ENCODE data around the gene BOD1L1.

The BOD1L1 gene

GRCh38 chr4:13611283-13611842 is 16.2 kb downstream of the BOD1L1 start:
- Histone ChIP-seq H3K27ac (no peak overlapping the region), H3K9me3 (ENCODE audit: low read depth, low read length) (no peaks in the 10 kb centered on the region), H3K36me3 (ENCODE audit: insufficient read depth, low read length) (peaks cover 42% of the 10 kb centered on the region), H3K4me3 (no peak overlapping the region), H3K9ac (ENCODE audit: insufficient read length) (no peak overlapping the region)
- TF ChIP-seq FOXP2 (optimal IDR thresholded peaks at IDR 0.05; ENCODE audit: control extremely low read depth, extremely low read length, insufficient read depth) = no peak
- no peak for TF ChIP-seq EZH2 (IDR thresholded peaks at IDR 0.05)
- TF ChIP-seq POLR2AphosphoS5 (IDR thresholded peaks at IDR 0.05; ENCODE audit: borderline replicate concordance, low read depth, low read length) = no peak
- no peak for DNase-seq (ENCODE audit: low read depth, low spot score)

GRCh38 chr4:13605330-13605729 is 22.2 kb downstream of the BOD1L1 start:
- Histone ChIP-seq H3K27ac (no peak overlapping the region), H3K36me3 (ENCODE audit: insufficient read depth, low read length) (peaks cover 51% of the 10 kb centered on the region), H3K9me3 (ENCODE audit: low read depth, low read length) (no peaks in the 10 kb centered on the region), H3K9ac (ENCODE audit: insufficient read length) (no peak overlapping the region), H3K4me3 (no peak overlapping the region)
- no peak for DNase-seq (ENCODE audit: low read depth, low spot score)
- TF ChIP-seq EZH2 (IDR thresholded peaks at IDR 0.05) (no peak), POLR2AphosphoS5 (IDR thresholded peaks at IDR 0.05; ENCODE audit: borderline replicate concordance, low read depth, low read length) (no peak), FOXP2 (optimal IDR thresholded peaks at IDR 0.05; ENCODE audit: control extremely low read depth, extremely low read length, insufficient read depth) (no peak)

GRCh38 chr4:13601848-13602247 is 25.7 kb downstream of the BOD1L1 start:
- H3K9ac ChIP-seq (ENCODE audit: insufficient read length) = no peak overlapping the region
- H3K27ac ChIP-seq = no peak overlapping the region
- H3K9me3 ChIP-seq (ENCODE audit: low read depth, low read length) = no peaks in the 10 kb centered on the region
- peaks cover 43% of the 10 kb centered on the region for H3K36me3 ChIP-seq (ENCODE audit: insufficient read depth, low read length)
- no peak for DNase-seq (ENCODE audit: low read depth, low spot score)
- TF ChIP-seq FOXP2 (optimal IDR thresholded peaks at IDR 0.05; ENCODE audit: control extremely low read depth, extremely low read length, insufficient read depth) = no peak
- TF ChIP-seq EZH2 (IDR thresholded peaks at IDR 0.05) = no peak
- TF ChIP-seq POLR2AphosphoS5 (IDR thresholded peaks at IDR 0.05; ENCODE audit: borderline replicate concordance, low read depth, low read length) = no peak
- H3K4me3 ChIP-seq = no peak overlapping the region

- H3K4me3 ChIP-seq = no peak overlapping the region
- H3K27ac ChIP-seq = no peak overlapping the region
- H3K36me3 ChIP-seq (ENCODE audit: insufficient read depth, low read length) = peaks cover 44% of the 10 kb centered on the region
- no peaks in the 10 kb centered on the region for H3K9me3 ChIP-seq (ENCODE audit: low read depth, low read length)
- no peak for DNase-seq (ENCODE audit: low read depth, low spot score)
- no peak overlapping the region for H3K9ac ChIP-seq (ENCODE audit: insufficient read length)
- no peak for TF ChIP-seq POLR2AphosphoS5 (IDR thresholded peaks at IDR 0.05; ENCODE audit: borderline replicate concordance, low read depth, low read length)
These were observed 26.5 kb downstream of the BOD1L1 start for GRCh38 chr4:13601048-13601447.

GRCh38 chr4:13599159-13599558 is 28.4 kb downstream of the BOD1L1 start:
- Histone ChIP-seq H3K9ac (ENCODE audit: insufficient read length) (no peak overlapping the region), H3K9me3 (ENCODE audit: low read depth, low read length) (no peaks in the 10 kb centered on the region), H3K36me3 (ENCODE audit: insufficient read depth, low read length) (peaks cover 30% of the 10 kb centered on the region), H3K27ac (no peak overlapping the region), H3K4me3 (no peak overlapping the region)
- TF ChIP-seq POLR2AphosphoS5 (IDR thresholded peaks at IDR 0.05; ENCODE audit: borderline replicate concordance, low read depth, low read length) = no peak
- DNase-seq (ENCODE audit: low read depth, low spot score) = no peak

- no peak for TF ChIP-seq FOXP2 (optimal IDR thresholded peaks at IDR 0.05; ENCODE audit: control extremely low read depth, extremely low read length, insufficient read depth)
- TF ChIP-seq EZH2 (IDR thresholded peaks at IDR 0.05) = no peak
- TF ChIP-seq POLR2AphosphoS5 (IDR thresholded peaks at IDR 0.05; ENCODE audit: borderline replicate concordance, low read depth, low read length) = no peak
- H3K27ac ChIP-seq = no peak overlapping the region
- no peaks in the 10 kb centered on the region for H3K9me3 ChIP-seq (ENCODE audit: low read depth, low read length)
- peaks cover 14% of the 10 kb centered on the region; the same call in 1 of the 2 replicates for H3K36me3 ChIP-seq (ENCODE audit: insufficient read depth, low read length)
- H3K4me3 ChIP-seq = no peak overlapping the region
- no peak overlapping the region for H3K9ac ChIP-seq (ENCODE audit: insufficient read length)
- no peak for DNase-seq (ENCODE audit: low read depth, low spot score)
These were observed 29.9 kb downstream of the BOD1L1 start for GRCh38 chr4:13597604-13598003.

GRCh38 chr4:13597141-13597540 is 30.4 kb downstream of the BOD1L1 start:
- Histone ChIP-seq H3K4me3 (no peak overlapping the region), H3K27ac (no peak overlapping the region), H3K9me3 (ENCODE audit: low read depth, low read length) (no peaks in the 10 kb centered on the region), H3K36me3 (ENCODE audit: insufficient read depth, low read length) (peaks cover 12% of the 10 kb centered on the region; the same call in 1 of the 2 replicates), H3K9ac (ENCODE audit: insufficient read length) (no peak overlapping the region)
- DNase-seq (ENCODE audit: low read depth, low spot score) = no peak
- TF ChIP-seq EZH2 (IDR thresholded peaks at IDR 0.05) (no peak), FOXP2 (optimal IDR thresholded peaks at IDR 0.05; ENCODE audit: control extremely low read depth, extremely low read length, insufficient read depth) (no peak), POLR2AphosphoS5 (IDR thresholded peaks at IDR 0.05; ENCODE audit: borderline replicate concordance, low read depth, low read length) (no peak)

GRCh38 chr4:13592220-13592619 is 35.3 kb downstream of the BOD1L1 start:
- no peaks in the 10 kb centered on the region for H3K9me3 ChIP-seq (ENCODE audit: low read depth, low read length)
- H3K4me3 ChIP-seq = no peak overlapping the region
- TF ChIP-seq POLR2AphosphoS5 (IDR thresholded peaks at IDR 0.05; ENCODE audit: borderline replicate concordance, low read depth, low read length) = no peak
- no peak for TF ChIP-seq EZH2 (IDR thresholded peaks at IDR 0.05)
- TF ChIP-seq FOXP2 (optimal IDR thresholded peaks at IDR 0.05; ENCODE audit: control extremely low read depth, extremely low read length, insufficient read depth) = no peak
- H3K36me3 ChIP-seq (ENCODE audit: insufficient read depth, low read length) = peaks cover 16% of the 10 kb centered on the region; the same call in 1 of the 2 replicates
- DNase-seq (ENCODE audit: low read depth, low spot score) = no peak
- no peak overlapping the region for H3K27ac ChIP-seq
- no peak overlapping the region for H3K9ac ChIP-seq (ENCODE audit: insufficient read length)

GRCh38 chr4:13590766-13591165 is 36.8 kb downstream of the BOD1L1 start:
- no peak for DNase-seq (ENCODE audit: low read depth, low spot score)
- H3K27ac ChIP-seq = no peak overlapping the region
- no peak overlapping the region for H3K4me3 ChIP-seq
- H3K9me3 ChIP-seq (ENCODE audit: low read depth, low read length) = no peaks in the 10 kb centered on the region
- 0 out of 2 replicates have a peak, but pooled peaks cover 8% of the 10 kb centered on the region for H3K36me3 ChIP-seq (ENCODE audit: insufficient read depth, low read length)
- no peak overlapping the region for H3K9ac ChIP-seq (ENCODE audit: insufficient read length)
- TF ChIP-seq POLR2AphosphoS5 (IDR thresholded peaks at IDR 0.05; ENCODE audit: borderline replicate concordance, low read depth, low read length) = no peak
- TF ChIP-seq EZH2 (IDR thresholded peaks at IDR 0.05) = no peak
- TF ChIP-seq FOXP2 (optimal IDR thresholded peaks at IDR 0.05; ENCODE audit: control extremely low read depth, extremely low read length, insufficient read depth) = no peak
